DMS 273 (cell line): ENCODE data around the gene CHTF18.
A peak's percentile ranks its signal among the peaks of the same experiment; 100 is the strongest.
"Not testable (repeated sequence)": the region's sequence is repeated elsewhere in the genome, so short reads cannot be mapped to it uniquely, and the experiment has no call there.

ENCODE experiments used
- DNase-seq: peaks from one replicate; lab custom pipeline; 2025; ENCODE audit not compliant: unreplicated experiment; lab: John Stamatoyannopoulos, UW

CHTF18 gene

GRCh38 chr16:825341-826061 lies 37.1 kb downstream of the CHTF18 start:
- peak; percentile 67 for DNase-seq

- no peak for DNase-seq
Measured at GRCh38 chr16:827513-827912, 39.1 kb downstream of the CHTF18 start.

- no peak for DNase-seq
Measured at GRCh38 chr16:828891-829290, 40.5 kb downstream of the CHTF18 start.

- no peak for DNase-seq
Measured at GRCh38 chr16:830107-830870, 41.9 kb downstream of the CHTF18 start.

- no peak for DNase-seq
Measured at GRCh38 chr16:830871-831570, 42.6 kb downstream of the CHTF18 start.

GRCh38 chr16:831571-832413 lies 43.4 kb downstream of the CHTF18 start:
- DNase-seq: no peak

GRCh38 chr16:832652-833336 lies 44.4 kb downstream of the CHTF18 start:
- no peak for DNase-seq

- DNase-seq: no peak
Measured at GRCh38 chr16:833411-833810, 45.0 kb downstream of the CHTF18 start.

- DNase-seq: no peak
Measured at GRCh38 chr16:835373-835772, 47.0 kb downstream of the CHTF18 start.

- no peak for DNase-seq
Measured at GRCh38 chr16:836221-836620, 47.8 kb downstream of the CHTF18 start.

GRCh38 chr16:836822-837221 lies 48.4 kb downstream of the CHTF18 start:
- DNase-seq: not testable (repeated sequence)

GRCh38 chr16:838741-839140 lies 50.3 kb downstream of the CHTF18 start:
- DNase-seq: no peak

- no peak for DNase-seq
Measured at GRCh38 chr16:839643-840408, 51.4 kb downstream of the CHTF18 start.

GRCh38 chr16:840561-841454 lies 52.4 kb downstream of the CHTF18 start:
- no peak for DNase-seq

- DNase-seq: no peak
Measured at GRCh38 chr16:841455-842060, 53.1 kb downstream of the CHTF18 start.

- DNase-seq: peak; percentile 35
Measured at GRCh38 chr16:842061-842476, 53.6 kb downstream of the CHTF18 start.

- DNase-seq: no peak
Measured at GRCh38 chr16:842711-843560, 54.5 kb downstream of the CHTF18 start.
